OCI-LY1 (cell line): ENCODE results near the gene MAML2.

Experiments used
- H2AFZ ChIP-seq: fragments of 200-600 bp; sonication (generic), shearing (Covaris generic); 2 replicates; pipeline ENCODE4 v1.6.0; 2014; ENCODE audit warnings: antibody characterized with exemption, mild to moderate bottlenecking, low read length
- H3F3A ChIP-seq: fragments of 200-600 bp; sonication (generic), shearing (Covaris generic); 2 replicates; pipeline ENCODE4 v1.6.0; 2014; ENCODE audit warnings: mild to moderate bottlenecking, antibody characterized with exemption, low read length, moderate library complexity; ENCODE audit not compliant: insufficient read depth
- H3K27ac ChIP-seq: fragments of 200-600 bp; sonication (generic); 2 replicates; pipeline ENCODE4 v1.5.1; 2014; ENCODE audit warnings: low read length, mixed run types, mild to moderate bottlenecking, low read depth; ENCODE audit not compliant: poor library complexity, severe bottlenecking
- H3K27me3 ChIP-seq: fragments of 200-600 bp; sonication (generic); 2 replicates; pipeline ENCODE4 v1.6.0; 2014; ENCODE audit warnings: antibody characterized with exemption, mild to moderate bottlenecking, low read length, moderate library complexity; ENCODE audit not compliant: insufficient read depth
- H3K36me3 ChIP-seq: fragments of 200-600 bp; sonication (generic); 2 replicates; pipeline ENCODE4 v1.6.1; 2014; ENCODE audit warnings: mild to moderate bottlenecking, antibody characterized with exemption, low read length, moderate library complexity, mixed read lengths; ENCODE audit not compliant: insufficient read depth
- H3K4me1 ChIP-seq: fragments of 200-600 bp; sonication (generic); 2 replicates; pipeline ENCODE4 v1.5.1; 2014; ENCODE audit warnings: mild to moderate bottlenecking, low read length, moderate library complexity; ENCODE audit not compliant: insufficient read depth, severe bottlenecking
- H3K4me2 ChIP-seq: fragments of 200-600 bp; sonication (generic), shearing (Covaris generic); 2 replicates; pipeline ENCODE4 v1.6.1; 2014; ENCODE audit warnings: low read length
- H3K4me3 ChIP-seq: fragments of 200-600 bp; sonication (generic); 2 replicates; pipeline ENCODE4 v1.5.1; 2014; ENCODE audit warnings: low read length, low read depth, mild to moderate bottlenecking, mixed read lengths; ENCODE audit not compliant: poor library complexity, severe bottlenecking
- H3K79me2 ChIP-seq: fragments of 200-600 bp; shearing (Covaris generic); 2 replicates; pipeline ENCODE4 v1.6.1; 2016; ENCODE audit warnings: mixed run types, low read length, mixed read lengths; ENCODE audit not compliant: insufficient read depth
- H3K9ac ChIP-seq: fragments of 200-600 bp; sonication (generic), shearing (Covaris generic); 2 replicates; pipeline ENCODE4 v1.6.1; 2014; ENCODE audit warnings: mild to moderate bottlenecking, low read length, mixed read lengths
- H3K9me2 ChIP-seq: fragments of 200-600 bp; sonication (generic), shearing (Covaris generic); 2 replicates; pipeline ENCODE4 v1.6.1; 2014; ENCODE audit warnings: low read depth, mild to moderate bottlenecking, low read length, mixed read lengths
- H3K9me3 ChIP-seq: fragments of 200-600 bp; shearing (Covaris generic); 2 replicates; pipeline ENCODE4 v1.6.1; 2014; ENCODE audit warnings: low read length, mixed read lengths
- H4K20me1 ChIP-seq: fragments of 200-600 bp; sonication (generic), shearing (Covaris generic); 2 replicates; pipeline ENCODE4 v1.6.0; 2016; ENCODE audit warnings: mild to moderate bottlenecking, low read length; ENCODE audit not compliant: insufficient read depth
- EZH2 ChIP-seq: fragments of 200-600 bp; sonication (generic), shearing (Covaris generic); IDR thresholded peaks from 2 replicates; pipeline ENCODE4 v1.8.0; 2017; ENCODE audit warnings: borderline replicate concordance, mixed run types, mild to moderate bottlenecking, antibody characterized with exemption, low read length, moderate library complexity, mixed read lengths
- TF ChIP-seq, protein P1 (sequence below): fragments of 200-600 bp; sonication (generic), shearing (Covaris generic); IDR thresholded peaks from 2 replicates; pipeline ENCODE4 v1.5.1; 2017; ENCODE audit warnings: mild to moderate bottlenecking, antibody characterized with exemption, low read length, moderate library complexity, mixed read lengths

Gene MAML2

GRCh38 chr11:96197801-96198701, 144.9 kb downstream of the MAML2 start:
- Histone ChIP-seq H3K36me3 (no peaks in the 10 kb centered on the region), H3K4me3 (no peak overlapping the region), H2AFZ (no peak overlapping the region), H3K9me3 (no peaks in the 10 kb centered on the region), H3K27me3 (no peaks in the 10 kb centered on the region), H3K27ac (peak overlapping the region; percentile 49), H3K9me2 (no peaks in the 10 kb centered on the region), H3F3A (no peaks in the 10 kb centered on the region), H3K79me2 (no peaks in the 10 kb centered on the region), H3K4me2 (no peak overlapping the region), H3K4me1 (peaks cover 54% of the 10 kb centered on the region), H3K9ac (no peak overlapping the region), H4K20me1 (no peaks in the 10 kb centered on the region)
- TF ChIP-seq EZH2, result no peak
- TF ChIP-seq, protein P1, sequence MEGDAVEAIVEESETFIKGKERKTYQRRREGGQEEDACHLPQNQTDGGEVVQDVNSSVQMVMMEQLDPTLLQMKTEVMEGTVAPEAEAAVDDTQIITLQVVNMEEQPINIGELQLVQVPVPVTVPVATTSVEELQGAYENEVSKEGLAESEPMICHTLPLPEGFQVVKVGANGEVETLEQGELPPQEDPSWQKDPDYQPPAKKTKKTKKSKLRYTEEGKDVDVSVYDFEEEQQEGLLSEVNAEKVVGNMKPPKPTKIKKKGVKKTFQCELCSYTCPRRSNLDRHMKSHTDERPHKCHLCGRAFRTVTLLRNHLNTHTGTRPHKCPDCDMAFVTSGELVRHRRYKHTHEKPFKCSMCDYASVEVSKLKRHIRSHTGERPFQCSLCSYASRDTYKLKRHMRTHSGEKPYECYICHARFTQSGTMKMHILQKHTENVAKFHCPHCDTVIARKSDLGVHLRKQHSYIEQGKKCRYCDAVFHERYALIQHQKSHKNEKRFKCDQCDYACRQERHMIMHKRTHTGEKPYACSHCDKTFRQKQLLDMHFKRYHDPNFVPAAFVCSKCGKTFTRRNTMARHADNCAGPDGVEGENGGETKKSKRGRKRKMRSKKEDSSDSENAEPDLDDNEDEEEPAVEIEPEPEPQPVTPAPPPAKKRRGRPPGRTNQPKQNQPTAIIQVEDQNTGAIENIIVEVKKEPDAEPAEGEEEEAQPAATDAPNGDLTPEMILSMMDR, result no peak

- no peak for TF ChIP-seq EZH2
- TF ChIP-seq, protein P1, result no peak
- Histone ChIP-seq H4K20me1 (no peaks in the 10 kb centered on the region), H3K9ac (no peak overlapping the region), H3F3A (no peaks in the 10 kb centered on the region), H3K27me3 (no peaks in the 10 kb centered on the region), H3K27ac (peak overlapping the region; percentile 9), H2AFZ (no peak overlapping the region), H3K9me2 (no peaks in the 10 kb centered on the region), H3K4me1 (peaks cover 50% of the 10 kb centered on the region), H3K9me3 (no peaks in the 10 kb centered on the region), H3K36me3 (no peaks in the 10 kb centered on the region), H3K4me2 (no peak overlapping the region), H3K4me3 (no peak overlapping the region), H3K79me2 (no peaks in the 10 kb centered on the region)
Measured at GRCh38 chr11:96197103-96197502, 145.9 kb downstream of the MAML2 start.

- H3F3A ChIP-seq, result no peaks in the 10 kb centered on the region
- no peak overlapping the region for H3K9ac ChIP-seq
- H3K4me3 ChIP-seq, result no peak overlapping the region
- H3K4me2 ChIP-seq, result no peak overlapping the region
- peaks cover 50% of the 10 kb centered on the region for H3K4me1 ChIP-seq
- no peaks in the 10 kb centered on the region for H3K36me3 ChIP-seq
- TF ChIP-seq, protein P1, result no peak
- no peak for TF ChIP-seq EZH2
- no peaks in the 10 kb centered on the region for H3K79me2 ChIP-seq
- no peak overlapping the region for H2AFZ ChIP-seq
- H3K27ac ChIP-seq, result no peak overlapping the region
- H3K9me3 ChIP-seq, result no peaks in the 10 kb centered on the region
- H3K9me2 ChIP-seq, result no peaks in the 10 kb centered on the region
- no peaks in the 10 kb centered on the region for H4K20me1 ChIP-seq
- no peaks in the 10 kb centered on the region for H3K27me3 ChIP-seq
Measured at GRCh38 chr11:96196181-96196662, 146.8 kb downstream of the MAML2 start.
